ENCODE results near the gene EFCAB11.

DNA sequence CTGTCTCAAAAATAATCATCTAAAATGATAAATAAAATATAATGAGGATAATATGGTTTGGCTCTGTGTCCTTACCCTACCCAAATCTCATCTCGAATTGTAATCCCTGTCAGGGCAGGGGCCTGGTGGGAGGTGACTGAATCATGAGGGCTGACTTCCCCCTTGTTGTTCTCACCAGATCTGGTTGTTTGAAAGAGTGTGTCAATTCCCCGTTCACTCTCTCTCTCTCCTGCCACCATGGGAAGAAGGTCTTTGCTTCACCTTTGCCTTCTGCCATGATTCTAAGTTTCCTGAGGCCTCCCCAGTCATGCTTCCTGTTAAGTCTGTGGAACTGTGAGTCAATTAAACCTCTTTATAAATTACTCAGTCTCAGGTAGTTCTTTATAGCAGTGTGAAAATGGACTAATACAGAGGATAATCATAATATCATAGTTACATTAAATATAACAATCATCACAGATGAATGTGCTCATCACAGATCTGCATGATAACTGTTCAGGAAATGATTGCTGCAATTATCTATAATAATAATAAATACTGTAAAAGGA lies 12.6 kb downstream of the EFCAB11 start:
- TF ChIP-seq CEBPB (tag; IDR thresholded peaks at IDR 0.05) = no peak
- TF ChIP-seq POLR2A (conservative IDR thresholded peaks at IDR 0.05) = no peak
- no peak for TF ChIP-seq ZNF146 (CRISPR knock-in tag; IDR thresholded peaks at IDR 0.05; ENCODE audit: unreplicated experiment)
